Stimulated activated CD4-positive, alpha-beta T cell treated with anti-CD3 and anti-CD28 coated beads, Interleukin-4, amount 100 ng/mL, for 4 hours (primary cell): Measurements from ENCODE around the gene POLR2I.
"Not testable (repeated sequence)": the region's sequence is repeated elsewhere in the genome, so short reads cannot be mapped to it uniquely, and the experiment has no call there.

Experiments used
- DNase-seq, 2 experiments: peaks; one replicate each; pipeline ENCODE4 v3.0.0-alpha.2; 2020

The POLR2I gene

DNA sequence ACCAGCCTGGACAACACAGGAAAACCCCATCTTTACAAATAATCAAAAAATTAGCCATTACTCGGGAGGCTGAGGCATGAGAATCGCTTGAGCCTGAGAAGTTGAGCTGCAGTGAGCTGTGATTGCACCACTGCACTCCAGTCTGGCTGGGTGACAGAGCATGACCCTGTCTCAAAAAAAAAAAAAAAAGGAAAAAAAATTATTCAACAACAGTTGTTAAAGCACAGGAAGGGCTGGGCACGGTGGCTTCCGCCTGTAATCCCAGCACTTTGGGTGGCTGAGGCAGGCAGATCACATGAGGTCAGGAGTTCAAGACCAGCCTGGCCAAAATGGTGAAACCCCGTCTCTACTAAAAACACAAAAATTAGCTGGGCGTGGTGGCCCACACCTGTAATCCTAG lies 16.5 kb upstream of the POLR2I start:
- DNase-seq = not testable (repeated sequence)

- no peak for DNase-seq
Observed at GRCh38 chr19:36128392-36128736, 13.7 kb upstream of the POLR2I start.

DNA sequence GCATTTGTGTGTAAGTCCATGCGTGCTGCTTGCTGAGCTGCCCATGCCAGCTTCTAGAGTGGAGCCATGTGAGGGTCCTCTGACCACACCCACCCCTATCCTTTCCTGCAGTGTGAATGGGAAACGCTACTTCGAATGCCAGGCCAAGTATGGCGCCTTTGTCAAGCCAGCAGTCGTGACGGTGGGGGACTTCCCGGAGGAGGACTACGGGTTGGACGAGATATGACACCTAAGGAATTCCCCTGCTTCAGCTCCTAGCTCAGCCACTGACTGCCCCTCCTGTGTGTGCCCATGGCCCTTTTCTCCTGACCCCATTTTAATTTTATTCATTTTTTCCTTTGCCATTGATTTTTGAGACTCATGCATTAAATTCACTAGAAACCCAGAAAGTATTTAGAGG lies 10.9 kb upstream of the POLR2I start:
- DNase-seq = no peak

- DNase-seq = no peak
Observed at GRCh38 chr19:36121486-36122124, 6.9 kb upstream of the POLR2I start.

DNA sequence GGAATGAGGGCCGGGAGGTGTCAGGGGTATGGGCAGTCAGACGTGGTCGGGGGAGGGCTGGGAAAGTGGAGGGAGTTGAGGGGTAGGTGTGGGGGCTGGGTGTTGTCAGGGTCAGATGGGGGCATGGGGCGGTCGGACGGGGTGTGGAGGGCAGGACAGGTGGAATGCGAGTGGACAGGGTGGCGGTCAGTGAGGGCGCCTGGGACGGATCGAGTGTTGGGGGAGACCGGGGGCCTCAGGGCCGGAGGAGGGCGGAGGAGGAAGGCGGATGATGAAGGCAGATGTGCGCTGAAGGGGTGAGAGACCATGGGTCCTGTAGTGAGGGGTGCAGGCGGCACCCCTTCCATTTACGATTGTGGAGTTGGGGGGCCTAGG lies 6.3 kb upstream of the POLR2I start:
- no peak for DNase-seq

- DNase-seq = no peak
Observed at GRCh38 chr19:36120092-36120983, 5.7 kb upstream of the POLR2I start.

GRCh38 chr19:36116344-36116637 lies 1.6 kb upstream of the POLR2I start:
- no peak for DNase-seq

DNA sequence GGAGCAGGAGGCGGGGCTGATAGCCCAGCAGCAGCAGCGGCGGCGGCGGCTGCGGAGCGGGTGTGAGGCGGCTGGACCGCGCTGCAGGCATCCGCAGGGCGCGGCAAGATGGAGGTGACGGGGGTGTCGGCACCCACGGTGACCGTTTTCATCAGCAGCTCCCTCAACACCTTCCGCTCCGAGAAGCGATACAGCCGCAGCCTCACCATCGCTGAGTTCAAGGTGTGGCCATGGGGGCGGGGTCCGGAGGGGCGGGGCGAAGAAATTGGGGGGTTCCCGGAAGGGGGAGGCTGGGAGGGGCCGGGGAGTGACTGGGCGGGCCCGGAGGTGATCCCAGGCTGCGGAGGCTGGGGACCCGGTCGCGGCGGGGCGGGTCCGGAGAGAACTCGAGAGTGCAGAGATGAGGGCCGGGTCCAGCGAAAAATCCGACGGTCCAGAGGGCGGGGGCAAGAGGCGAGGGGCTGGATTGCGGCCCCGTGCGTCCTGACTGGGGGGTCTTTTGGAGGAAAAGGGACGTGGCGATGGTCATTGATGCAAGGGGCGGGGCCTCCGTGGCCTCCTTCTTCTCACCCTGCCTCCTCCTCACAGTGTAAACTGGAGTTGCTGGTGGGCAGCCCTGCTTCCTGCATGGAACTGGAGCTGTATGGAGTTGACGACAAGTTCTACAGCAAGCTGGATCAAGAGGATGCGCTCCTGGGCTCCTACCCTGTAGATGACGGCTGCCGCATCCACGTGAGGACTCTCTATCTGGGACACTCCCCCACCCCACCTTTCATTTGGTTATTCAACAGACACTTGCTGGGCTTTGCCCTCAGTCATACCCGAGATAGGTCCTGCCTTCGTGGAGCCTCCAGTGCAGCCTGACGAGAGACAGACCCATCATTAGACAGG lies 1.0 kb upstream of the POLR2I start, which contains the start of gene TBCB:
TBCB (plus strand) TSS at position 16 of the 891 bp plus-strand sequence; CDS start at position 109, 93 bp downstream.
- DNase-seq = peak; percentile 84 to 93

GRCh38 chr19:36113894-36114720 lies 568 bp downstream of the POLR2I start:
- DNase-seq = peak; percentile 4 to 16

DNA sequence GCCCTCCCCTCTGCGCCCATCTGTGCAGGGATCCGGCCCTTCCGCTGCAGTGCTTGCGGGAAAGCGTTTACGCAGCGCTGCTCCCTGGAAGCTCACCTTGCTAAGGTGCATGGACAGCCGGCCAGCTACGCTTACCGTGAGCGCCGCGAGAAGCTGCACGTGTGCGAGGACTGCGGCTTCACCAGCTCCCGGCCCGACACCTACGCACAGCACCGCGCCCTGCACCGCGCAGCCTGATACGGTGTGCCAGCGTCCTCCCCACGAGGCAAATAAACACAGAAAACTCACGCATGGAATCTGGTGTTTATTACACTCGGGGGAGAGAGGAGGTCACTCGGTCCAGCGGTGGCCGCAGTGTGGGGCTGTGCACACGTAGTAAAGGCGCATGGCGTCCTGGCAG lies 1.2 kb downstream of the POLR2I start:
- DNase-seq = no peak

- DNase-seq = no peak
Observed at GRCh38 chr19:36112678-36113077, 2.0 kb downstream of the POLR2I start.

GRCh38 chr19:36111200-36111539 lies 3.5 kb downstream of the POLR2I start:
- no peak for DNase-seq

GRCh38 chr19:36110487-36111199 lies 4.0 kb downstream of the POLR2I start, which contains the start of gene OVOL3:
TSS of gene OVOL3 (plus strand) at chr19:36111143. CDS start at chr19:36111203, 60 bp downstream.
- no peak for DNase-seq

- no peak for DNase-seq
Observed at GRCh38 chr19:36108684-36109083, 6.0 kb downstream of the POLR2I start.

DNA sequence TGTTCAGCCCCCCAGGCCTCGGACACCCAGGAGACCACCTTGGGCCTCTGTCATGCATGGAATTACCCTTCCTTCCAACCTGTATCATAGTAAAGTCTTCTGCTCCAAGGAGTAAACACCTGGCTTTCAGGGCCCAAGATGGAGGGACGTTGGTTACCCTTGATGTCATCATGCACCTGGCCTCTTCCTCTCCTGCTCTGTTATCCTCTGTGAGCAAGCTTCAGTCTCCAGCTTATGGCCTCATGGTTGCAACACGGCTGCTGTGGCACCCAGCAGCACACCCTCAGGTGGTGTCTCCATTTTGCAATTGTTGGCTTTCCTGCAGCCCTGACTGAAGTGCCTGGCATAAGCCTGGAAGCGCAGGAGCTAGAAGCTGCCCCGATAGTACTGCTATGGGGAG lies 7.7 kb downstream of the POLR2I start:
- no peak for DNase-seq

DNA sequence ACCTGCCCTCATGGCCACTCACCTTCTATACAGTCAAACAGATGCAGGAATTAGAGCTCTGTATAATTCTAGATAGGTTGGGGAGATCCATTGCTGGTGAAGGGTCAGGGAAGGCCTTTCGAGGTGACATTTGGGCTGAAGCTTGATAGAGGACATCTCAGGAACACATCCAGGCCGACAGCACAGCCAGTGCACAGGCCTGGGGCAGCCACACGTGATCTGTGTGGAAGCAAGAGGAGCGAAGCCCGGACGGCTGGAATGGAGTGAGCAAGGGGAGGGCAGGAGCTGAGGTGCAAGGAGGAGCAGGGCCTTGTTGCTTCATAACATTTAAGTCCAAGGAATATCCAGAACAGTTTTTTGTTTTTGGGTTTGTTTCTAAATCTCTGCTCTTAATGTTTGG lies 8.2 kb downstream of the POLR2I start:
- no peak for DNase-seq

DNA sequence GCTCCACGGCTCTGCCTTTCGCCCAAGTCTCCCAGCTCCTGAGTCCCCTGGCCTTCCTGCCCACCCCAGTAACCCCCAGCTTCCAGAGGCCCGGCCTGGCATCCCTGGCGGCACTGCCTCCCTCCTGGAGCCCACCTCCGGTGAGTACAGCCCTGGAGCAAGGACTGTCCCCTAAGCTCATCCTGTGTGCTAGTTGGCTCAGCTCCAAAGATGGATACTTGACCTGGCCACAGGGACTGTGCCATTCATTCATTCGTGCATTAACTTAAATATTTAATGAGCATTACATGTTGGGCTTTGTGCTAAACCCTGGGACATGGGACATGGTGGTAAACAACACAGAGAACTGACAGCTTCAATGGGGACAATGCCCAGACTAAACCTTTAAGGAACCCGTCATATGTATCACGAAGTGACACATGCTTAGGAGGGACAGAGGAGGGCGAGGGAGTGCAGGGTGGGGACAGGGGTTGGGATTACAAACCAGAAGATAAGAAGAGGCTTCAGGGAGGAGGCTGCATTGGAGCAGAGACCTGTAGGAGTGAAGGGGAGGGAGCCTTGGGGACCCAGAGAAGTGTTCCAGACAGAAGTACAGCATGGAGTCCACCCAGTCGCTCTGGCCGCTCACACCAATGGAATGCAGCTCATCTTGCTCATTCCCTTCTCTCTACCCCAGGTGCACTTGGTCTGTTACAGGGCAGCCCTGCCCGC lies 10.7 kb downstream of the POLR2I start:
- no peak for DNase-seq

- DNase-seq = no peak
Observed at GRCh38 chr19:36103040-36103626, 11.5 kb downstream of the POLR2I start.

- no peak for DNase-seq
Observed at GRCh38 chr19:36101550-36102327, 12.9 kb downstream of the POLR2I start.

DNA sequence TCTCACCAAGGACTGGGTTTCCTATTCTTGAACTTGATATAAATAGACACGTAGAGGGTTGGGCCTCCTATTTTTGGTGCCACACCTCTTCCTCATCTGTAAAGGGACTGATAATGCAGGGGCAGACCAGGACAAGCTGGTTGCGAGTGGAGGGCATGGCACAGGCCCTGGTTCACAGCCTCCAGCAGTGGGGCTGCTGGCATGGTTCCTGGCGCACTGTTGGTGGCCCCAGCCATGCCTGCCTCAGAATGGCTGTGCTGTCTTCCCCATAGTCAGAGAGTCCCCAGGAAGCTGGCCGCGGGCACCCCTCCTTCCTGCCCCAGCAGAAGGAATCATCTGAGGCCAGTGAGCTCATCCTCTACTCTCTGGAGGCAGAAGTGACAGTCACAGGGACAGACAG lies 14.2 kb downstream of the POLR2I start:
- DNase-seq = no peak
